DND-41 (cell line): Measurements from ENCODE around the gene BIRC5.

Experiments
- ATAC-seq: fragments of 200-7000 bp; cut with Tn5 transposase; 3 replicates; pipeline ENCODE4 v1.9.1; 2021; ENCODE audit warnings: low read depth; ENCODE audit not compliant: insufficient read depth
- DNase-seq: peaks from one replicate; pipeline ENCODE4 v3.0.0-alpha.2; 2020
- H2AFZ ChIP-seq: 2 replicates; pipeline ENCODE4 v1.6.0; 2012; ENCODE audit warnings: low read depth, low read length
- H3K27ac ChIP-seq: 2 replicates; pipeline ENCODE4 v1.5.1; 2012; ENCODE audit warnings: low read length, inconsistent platforms
- H3K27me3 ChIP-seq: fragments of 200-600 bp; sonication (generic); 2 replicates; pipeline ENCODE4 v1.6.0; 2012; ENCODE audit warnings: low read length, mild to moderate bottlenecking, inconsistent platforms; ENCODE audit not compliant: insufficient read depth, poor library complexity
- H3K36me3 ChIP-seq: 2 replicates; pipeline ENCODE4 v1.5.1; 2012; ENCODE audit warnings: low read length, inconsistent platforms; ENCODE audit not compliant: insufficient read depth
- H3K4me1 ChIP-seq: 2 replicates; pipeline ENCODE4 v1.5.1; 2012; ENCODE audit warnings: mild to moderate bottlenecking, low read length; ENCODE audit not compliant: insufficient read depth
- H3K4me2 ChIP-seq: 2 replicates; pipeline ENCODE4 v1.6.0; 2012; ENCODE audit warnings: mild to moderate bottlenecking, moderate library complexity, low read length, inconsistent platforms; ENCODE audit not compliant: insufficient read depth
- H3K4me3 ChIP-seq, 2 experiments: fragments of 200-600 bp in 1 of 2; shearing (Covaris generic) in 1 of 2; 2 replicates each; pipeline ENCODE4 v1.5.1; 2012 to 2016; ENCODE audit warnings: inconsistent platforms in 2 of 2, low read length in 2 of 2, mild to moderate bottlenecking in 2 of 2, low read depth in 1 of 2, moderate library complexity in 1 of 2
- H3K79me2 ChIP-seq: 2 replicates; pipeline ENCODE4 v1.6.0; 2012; ENCODE audit warnings: low read length, inconsistent platforms; ENCODE audit not compliant: insufficient read depth
- H3K9ac ChIP-seq: 2 replicates; pipeline ENCODE4 v1.6.0; 2012; ENCODE audit warnings: low read depth, mild to moderate bottlenecking, inconsistent platforms, low read length, moderate library complexity
- H3K9me3 ChIP-seq: 2 replicates; pipeline ENCODE4 v1.5.1; 2012; ENCODE audit warnings: low read length, moderate library complexity, mild to moderate bottlenecking, inconsistent platforms; ENCODE audit not compliant: insufficient read depth, severe bottlenecking
- H4K20me1 ChIP-seq: 2 replicates; pipeline ENCODE4 v1.6.0; 2012; ENCODE audit warnings: low read length; ENCODE audit not compliant: insufficient read depth
- EZH2 ChIP-seq: IDR thresholded peaks from 3 replicates; pipeline ENCODE4 v1.6.1; 2012; ENCODE audit warnings: borderline replicate concordance, low read depth, mild to moderate bottlenecking, moderate library complexity, low read length, inconsistent platforms; ENCODE audit not compliant: severe bottlenecking
- TF ChIP-seq, protein P1 (sequence below): IDR thresholded peaks from 2 replicates; pipeline ENCODE4 v1.5.1; 2012; ENCODE audit warnings: borderline replicate concordance, low read length, moderate library complexity, mild to moderate bottlenecking; ENCODE audit not compliant: poor library complexity, severe bottlenecking; ENCODE audit errors: extremely low read depth

Gene BIRC5

DNA sequence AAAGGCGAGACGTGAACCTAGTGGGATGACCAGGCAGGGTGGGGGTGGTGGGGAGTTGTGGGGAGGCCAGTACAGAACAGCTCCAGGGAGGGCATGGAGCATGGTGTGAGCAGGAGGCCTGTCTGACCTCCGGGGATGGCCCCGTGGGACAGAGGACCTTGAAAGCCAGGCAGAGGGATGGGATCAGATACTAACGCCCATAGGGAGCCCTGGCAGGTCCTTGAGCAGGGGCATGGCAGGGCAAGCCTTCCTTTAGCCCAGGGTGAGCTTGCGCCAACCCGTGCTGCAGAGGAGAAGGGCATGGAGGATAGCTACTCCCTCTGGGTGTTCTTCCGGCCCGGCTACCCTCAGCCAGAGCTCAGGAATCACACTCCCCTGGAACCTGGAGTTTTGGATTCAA lies 52.7 kb downstream of the BIRC5 start:
- Histone ChIP-seq H3K36me3 (no peaks in the 10 kb centered on the region), H3K9me3 (no peaks in the 10 kb centered on the region), H3K4me2 (no peak overlapping the region), H3K79me2 (no peaks in the 10 kb centered on the region), H4K20me1 (no peaks in the 10 kb centered on the region), H2AFZ (no peak overlapping the region), H3K27ac (no peak overlapping the region), H3K27me3 (no peaks in the 10 kb centered on the region), H3K4me1 (no peaks in the 10 kb centered on the region; the same call in 1 of the 2 replicates), H3K9ac (no peak overlapping the region), H3K4me3 (no peak overlapping the region)
- no peak for TF ChIP-seq EZH2
- TF ChIP-seq, protein P1, sequence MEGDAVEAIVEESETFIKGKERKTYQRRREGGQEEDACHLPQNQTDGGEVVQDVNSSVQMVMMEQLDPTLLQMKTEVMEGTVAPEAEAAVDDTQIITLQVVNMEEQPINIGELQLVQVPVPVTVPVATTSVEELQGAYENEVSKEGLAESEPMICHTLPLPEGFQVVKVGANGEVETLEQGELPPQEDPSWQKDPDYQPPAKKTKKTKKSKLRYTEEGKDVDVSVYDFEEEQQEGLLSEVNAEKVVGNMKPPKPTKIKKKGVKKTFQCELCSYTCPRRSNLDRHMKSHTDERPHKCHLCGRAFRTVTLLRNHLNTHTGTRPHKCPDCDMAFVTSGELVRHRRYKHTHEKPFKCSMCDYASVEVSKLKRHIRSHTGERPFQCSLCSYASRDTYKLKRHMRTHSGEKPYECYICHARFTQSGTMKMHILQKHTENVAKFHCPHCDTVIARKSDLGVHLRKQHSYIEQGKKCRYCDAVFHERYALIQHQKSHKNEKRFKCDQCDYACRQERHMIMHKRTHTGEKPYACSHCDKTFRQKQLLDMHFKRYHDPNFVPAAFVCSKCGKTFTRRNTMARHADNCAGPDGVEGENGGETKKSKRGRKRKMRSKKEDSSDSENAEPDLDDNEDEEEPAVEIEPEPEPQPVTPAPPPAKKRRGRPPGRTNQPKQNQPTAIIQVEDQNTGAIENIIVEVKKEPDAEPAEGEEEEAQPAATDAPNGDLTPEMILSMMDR = no peak
- ATAC-seq (no peak), DNase-seq (no peak)

DNA sequence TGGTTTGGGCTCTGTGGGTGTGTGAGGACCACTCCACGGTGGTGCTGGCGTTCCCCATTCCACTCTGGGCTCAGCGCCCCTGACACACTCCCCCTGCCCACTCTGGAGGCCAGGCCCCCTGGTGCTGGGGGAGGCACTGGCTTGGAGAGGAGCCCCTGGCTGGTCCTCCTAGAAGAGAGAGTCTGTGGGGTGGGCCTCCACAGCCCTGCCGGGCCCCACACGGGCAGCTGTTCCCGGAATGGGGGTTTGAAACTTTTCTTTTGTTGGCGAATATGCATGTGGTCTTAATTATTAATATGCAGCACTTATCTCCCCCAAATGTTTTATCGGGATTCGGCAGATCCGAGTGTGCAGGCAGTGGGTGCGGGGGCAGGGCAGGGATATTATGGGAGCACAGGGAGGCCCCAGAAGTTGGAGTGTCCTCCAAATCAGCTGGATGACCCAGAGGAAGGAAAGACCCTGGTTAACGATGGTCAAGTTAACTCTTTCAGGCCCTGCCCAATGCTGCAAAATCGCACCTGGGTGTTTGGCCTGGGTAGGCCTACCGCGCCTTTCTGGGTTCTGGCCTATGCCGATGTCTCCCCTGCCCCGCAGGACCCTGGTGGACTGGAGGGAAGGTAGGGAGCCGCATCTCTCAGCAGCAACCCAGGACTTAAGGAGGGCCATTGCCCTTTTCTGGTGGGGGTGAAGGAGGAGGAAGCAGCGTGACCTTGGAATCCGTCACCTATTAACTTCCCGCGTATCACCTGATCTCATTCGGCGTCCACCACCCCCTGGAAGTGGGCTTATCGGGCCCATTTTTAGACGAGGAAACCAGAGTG lies 53.4 kb downstream of the BIRC5 start:
- no peaks in the 10 kb centered on the region; the same call in 1 of the 2 replicates for H3K4me1 ChIP-seq

DNA sequence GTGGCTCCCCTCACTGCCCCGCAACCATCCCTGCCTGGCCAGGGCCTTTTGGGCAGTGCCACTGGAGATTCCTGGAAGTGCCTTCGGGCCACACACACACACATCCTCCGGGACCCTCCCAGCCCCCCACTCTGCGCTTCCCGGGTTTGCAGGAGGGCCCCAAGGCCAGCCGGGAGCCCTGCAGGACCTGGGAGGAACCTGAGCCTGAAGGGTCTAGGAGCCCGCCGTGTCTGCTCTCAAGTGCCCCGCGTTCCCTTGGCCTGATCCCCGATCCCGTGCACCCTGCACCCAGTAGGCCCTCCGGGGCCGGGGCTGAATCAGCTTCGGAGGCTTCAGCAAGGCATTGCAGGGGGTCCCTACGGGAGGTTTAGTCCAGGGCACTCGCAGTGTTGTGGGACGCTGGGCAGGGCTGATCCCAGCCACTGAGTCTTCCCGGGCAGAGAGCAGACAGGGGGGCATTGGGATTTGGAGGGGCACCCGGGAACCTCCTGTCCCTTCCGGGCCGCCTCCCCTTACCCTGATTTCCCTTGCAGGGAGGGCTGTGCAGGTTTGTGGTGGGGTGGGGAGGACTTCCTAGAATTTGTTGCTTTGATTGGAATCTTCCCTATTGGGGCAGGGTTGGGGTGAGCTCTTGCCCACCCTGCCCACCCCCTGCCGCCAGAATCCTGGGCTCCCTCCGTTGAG lies 54.3 kb downstream of the BIRC5 start:
- no peaks in the 10 kb centered on the region for H3K36me3 ChIP-seq
- H3K9ac ChIP-seq = no peak overlapping the region
- TF ChIP-seq EZH2 = no peak
- TF ChIP-seq, protein P1 = no peak
- no peak overlapping the region for H3K4me2 ChIP-seq
- ATAC-seq (no peak), DNase-seq (no peak)
- no peak overlapping the region for H3K4me3 ChIP-seq
- no peaks in the 10 kb centered on the region for H3K9me3 ChIP-seq
- no peaks in the 10 kb centered on the region for H3K27me3 ChIP-seq
- H3K4me1 ChIP-seq = no peaks in the 10 kb centered on the region; the same call in 1 of the 2 replicates
- no peaks in the 10 kb centered on the region for H3K79me2 ChIP-seq
- no peaks in the 10 kb centered on the region for H4K20me1 ChIP-seq
- no peak overlapping the region for H2AFZ ChIP-seq
- no peak overlapping the region for H3K27ac ChIP-seq

More for the DNA sequence above, 53.4 kb downstream of the BIRC5 start:
- Histone ChIP-seq H2AFZ (no peak overlapping the region), H3K27me3 (no peaks in the 10 kb centered on the region), H3K4me3 (no peak overlapping the region), H3K9ac (no peak overlapping the region), H3K79me2 (no peaks in the 10 kb centered on the region), H3K36me3 (no peaks in the 10 kb centered on the region), H3K4me2 (no peak overlapping the region), H4K20me1 (no peaks in the 10 kb centered on the region), H3K27ac (no peak overlapping the region), H3K9me3 (no peaks in the 10 kb centered on the region)
- no peak for DNase-seq
- ATAC-seq = no peak
- TF ChIP-seq, protein P1 = no peak
- no peak for TF ChIP-seq EZH2
